ENCODE data around the gene EVA1A. TPM values are rescaled to one million over a fixed set of nuclear protein-coding genes. Genes with fewer than 3 reads are reported as not detected.

Gene EVA1A
- total RNA-seq, 3 donors from 2014 or later (not counting 1 experiment from before 2014, with no cell fraction given): not detected

- Mint-ChIP-seq H3K27me3 (ENCODE audit: low read depth in 2 of 2) (peaks cover 0 to 18% of the 10 kb centered on the region in 2 donors), H3K4me3 (no peak overlapping the region), H3K9me3 (no peaks in the 10 kb centered on the region), H3K36me3 (no peaks in the 10 kb centered on the region), H3K27ac (no peak overlapping the region), H3K4me1 (no peaks in the 10 kb centered on the region)
- DNase-seq (no peak), ATAC-seq (no peak)
- no peak overlapping the region for H3K27ac ChIP-seq (ENCODE audit: low read length)
- intact Hi-C loops (cut with micrococcal nuclease): no loop called here
- H3K9me3 ChIP-seq (ENCODE audit: control insufficient read depth, insufficient read depth, low read length): no peaks in the 10 kb centered on the region
- H3K4me3 ChIP-seq (ENCODE audit: low read length): no peak overlapping the region
- WGBS (ENCODE audit: insufficient coverage): 90% methylated on average over 8 of the region's 8 CpGs
- TF ChIP-seq CTCF (IDR thresholded peaks at IDR 0.05): no peak
- no peaks in the 10 kb centered on the region for H3K27me3 ChIP-seq (ENCODE audit: control insufficient read depth, insufficient read depth, low read length)
- H3K36me3 ChIP-seq (ENCODE audit: control insufficient read depth, insufficient read depth, low read length): no peaks in the 10 kb centered on the region
- no peaks in the 10 kb centered on the region for H3K4me1 ChIP-seq (ENCODE audit: control insufficient read depth, insufficient read depth, low read length)
Observed at GRCh38 chr2:75598589-75599155, 37.9 kb upstream of the EVA1A start.

DNA sequence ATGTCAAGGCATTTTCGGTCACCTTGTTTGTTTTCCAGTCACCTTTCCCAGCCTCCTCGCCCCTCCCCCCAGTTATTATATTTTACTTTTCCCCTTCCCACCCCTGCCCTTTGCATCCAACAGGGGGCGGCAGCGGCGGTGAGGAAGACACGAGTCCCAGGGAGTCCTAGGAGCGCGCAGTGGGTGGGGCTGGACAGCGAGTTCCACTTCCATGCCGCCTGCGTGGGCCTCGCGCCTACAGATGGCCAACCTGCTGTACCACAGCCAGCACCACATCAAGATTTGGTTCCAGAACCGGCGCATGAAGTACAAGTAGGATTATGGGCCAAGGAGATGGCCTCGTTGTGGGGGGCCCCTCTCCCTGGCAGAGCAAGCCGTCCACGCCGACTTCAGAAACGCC, 37.2 kb upstream of the EVA1A start:
- Mint-ChIP-seq H3K4me1 (no peaks in the 10 kb centered on the region), H3K9me3 (no peaks in the 10 kb centered on the region), H3K27me3 (ENCODE audit: low read depth in 2 of 2) (peaks cover 5 to 18% of the 10 kb centered on the region in 2 donors), H3K27ac (no peak overlapping the region), H3K4me3 (no peak overlapping the region), H3K36me3 (no peaks in the 10 kb centered on the region)
- DNase-seq (no peak), ATAC-seq (no peak)
- Histone ChIP-seq H3K4me3 (ENCODE audit: low read length) (no peak overlapping the region), H3K36me3 (ENCODE audit: control insufficient read depth, insufficient read depth, low read length) (no peaks in the 10 kb centered on the region), H3K27me3 (ENCODE audit: control insufficient read depth, insufficient read depth, low read length) (no peaks in the 10 kb centered on the region), H3K4me1 (ENCODE audit: control insufficient read depth, insufficient read depth, low read length) (no peaks in the 10 kb centered on the region), H3K27ac (ENCODE audit: low read length) (no peak overlapping the region), H3K9me3 (ENCODE audit: control insufficient read depth, insufficient read depth, low read length) (no peaks in the 10 kb centered on the region)
- intact Hi-C loops (cut with micrococcal nuclease): no loop called here
- TF ChIP-seq CTCF (IDR thresholded peaks at IDR 0.05): no peak
- 95% methylated on average over 20 of the region's 20 CpGs for WGBS (ENCODE audit: insufficient coverage)

DNA sequence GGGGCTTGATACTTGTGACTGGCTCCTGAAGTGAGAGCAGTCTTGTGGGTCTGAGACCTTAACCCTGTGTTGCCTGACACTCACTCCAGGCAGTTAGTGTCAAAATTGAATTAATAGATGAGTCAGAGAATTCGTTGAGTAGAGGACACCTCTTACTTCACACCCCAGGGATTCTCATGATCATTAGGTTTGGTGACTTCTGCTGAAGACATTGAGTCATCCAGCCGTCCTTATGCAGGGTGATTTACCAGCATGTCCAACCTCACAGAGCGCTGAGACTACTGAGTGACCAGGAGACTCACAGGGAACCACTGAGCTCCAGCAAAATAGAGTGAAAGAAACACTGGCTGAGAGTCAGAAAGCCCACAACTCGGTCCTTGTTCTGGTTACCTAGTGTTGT, 36.0 kb upstream of the EVA1A start:
- no peak for ATAC-seq
- 72% methylated on average over 3 of the region's 4 CpGs for WGBS (ENCODE audit: insufficient coverage)
- Mint-ChIP-seq H3K27ac (no peak overlapping the region), H3K27me3 (ENCODE audit: low read depth in 2 of 2) (peaks cover 7 to 12% of the 10 kb centered on the region in 2 donors), H3K9me3 (no peaks in the 10 kb centered on the region), H3K36me3 (no peaks in the 10 kb centered on the region), H3K4me1 (no peaks in the 10 kb centered on the region), H3K4me3 (no peak overlapping the region)
- Histone ChIP-seq H3K9me3 (ENCODE audit: control insufficient read depth, insufficient read depth, low read length) (no peaks in the 10 kb centered on the region), H3K4me1 (ENCODE audit: control insufficient read depth, insufficient read depth, low read length) (no peaks in the 10 kb centered on the region), H3K4me3 (ENCODE audit: low read length) (no peak overlapping the region), H3K36me3 (ENCODE audit: control insufficient read depth, insufficient read depth, low read length) (no peaks in the 10 kb centered on the region), H3K27me3 (ENCODE audit: control insufficient read depth, insufficient read depth, low read length) (no peaks in the 10 kb centered on the region), H3K27ac (ENCODE audit: low read length) (no peak overlapping the region)
- intact Hi-C loops (cut with micrococcal nuclease): no loop called here
- DNase-seq: no peak
- TF ChIP-seq CTCF (IDR thresholded peaks at IDR 0.05): no peak
